Measurements from ENCODE around the gene IL16.

The IL16 gene

DNA sequence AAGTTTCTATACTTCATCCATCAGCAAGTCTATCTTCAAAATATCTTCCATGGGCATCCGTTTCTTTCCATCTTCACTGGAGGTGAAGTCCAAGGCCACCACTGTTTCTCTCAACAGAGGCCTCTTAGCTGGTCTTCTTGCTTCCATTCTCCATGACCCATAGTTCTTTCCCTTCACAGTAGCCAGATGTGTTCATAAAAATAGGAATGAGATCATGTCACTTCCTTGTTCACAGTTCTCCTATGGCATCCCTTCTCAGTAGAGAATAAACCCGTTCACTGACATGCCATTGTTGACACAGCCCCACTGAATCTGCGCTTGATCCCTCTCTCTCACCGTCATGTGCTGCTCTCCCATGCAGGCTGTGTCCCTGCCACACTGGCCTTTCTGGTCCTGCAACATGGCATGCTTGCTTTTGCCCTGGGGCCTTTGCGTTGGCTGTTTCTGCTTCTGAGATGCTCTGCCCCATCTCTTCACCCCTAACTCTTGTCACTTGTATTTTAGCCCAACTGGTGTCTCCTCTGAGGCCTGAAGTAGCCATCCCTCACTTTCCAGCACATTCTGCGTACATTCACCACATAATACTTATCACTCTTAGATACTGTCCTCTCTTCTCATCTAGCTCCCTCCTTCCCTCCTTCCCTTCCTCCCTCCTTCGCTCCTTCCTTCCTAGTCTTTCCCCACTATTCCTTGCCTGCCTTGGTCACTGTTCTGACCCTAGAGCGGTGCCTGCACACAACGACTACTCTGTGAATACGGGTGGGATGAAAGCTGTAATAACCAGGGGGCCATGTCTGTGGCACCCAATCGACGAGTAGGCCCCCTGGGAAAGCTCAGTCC, 85.3 kb downstream of the IL16 start:
- Histone ChIP-seq H3K4me3 (no peak overlapping the region), H3K9ac (ENCODE audit: insufficient read length) (no peak overlapping the region), H3K36me3 (ENCODE audit: insufficient read depth, low read length) (no peaks in the 10 kb centered on the region), H3K9me3 (ENCODE audit: low read depth, low read length) (no peaks in the 10 kb centered on the region), H3K27ac (no peak overlapping the region)
- TF ChIP-seq FOXP2 (optimal IDR thresholded peaks at IDR 0.05; ENCODE audit: control extremely low read depth, extremely low read length, insufficient read depth): no peak
- TF ChIP-seq POLR2AphosphoS5 (IDR thresholded peaks at IDR 0.05; ENCODE audit: borderline replicate concordance, low read depth, low read length): no peak
- no peak for TF ChIP-seq EZH2 (IDR thresholded peaks at IDR 0.05)
- DNase-seq (ENCODE audit: low read depth, low spot score): no peak

GRCh38 chr15:81282606-81282895, 85.9 kb downstream of the IL16 start:
- Histone ChIP-seq H3K9me3 (ENCODE audit: low read depth, low read length) (no peaks in the 10 kb centered on the region), H3K9ac (ENCODE audit: insufficient read length) (no peak overlapping the region), H3K27ac (no peak overlapping the region), H3K4me3 (no peak overlapping the region), H3K36me3 (ENCODE audit: insufficient read depth, low read length) (no peaks in the 10 kb centered on the region)
- TF ChIP-seq EZH2 (IDR thresholded peaks at IDR 0.05) (no peak), FOXP2 (optimal IDR thresholded peaks at IDR 0.05; ENCODE audit: control extremely low read depth, extremely low read length, insufficient read depth) (no peak), POLR2AphosphoS5 (IDR thresholded peaks at IDR 0.05; ENCODE audit: borderline replicate concordance, low read depth, low read length) (no peak)
- DNase-seq (ENCODE audit: low read depth, low spot score): no peak

DNA sequence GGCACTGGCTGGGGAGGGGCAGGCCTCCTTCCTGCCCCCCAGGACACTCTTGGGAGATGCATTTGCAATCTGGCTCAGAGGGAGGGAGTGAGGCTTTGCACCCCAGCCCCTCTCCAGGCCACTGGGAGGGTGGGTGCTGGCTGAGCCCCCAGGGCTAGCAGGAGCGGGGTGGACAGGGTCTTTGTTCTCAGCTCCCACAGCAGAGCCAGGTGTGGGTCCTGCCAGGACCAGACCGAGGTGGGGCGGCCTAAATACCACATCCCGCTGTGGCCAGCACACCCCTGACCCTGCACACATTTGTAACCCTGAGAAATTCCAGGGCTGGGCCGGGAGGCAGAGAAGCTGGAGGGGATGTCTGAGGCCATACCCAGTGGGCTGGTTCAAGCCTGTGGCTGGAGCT, 86.2 kb downstream of the IL16 start:
- TF ChIP-seq POLR2AphosphoS5 (IDR thresholded peaks at IDR 0.05; ENCODE audit: borderline replicate concordance, low read depth, low read length) (no peak), EZH2 (IDR thresholded peaks at IDR 0.05) (no peak), FOXP2 (optimal IDR thresholded peaks at IDR 0.05; ENCODE audit: control extremely low read depth, extremely low read length, insufficient read depth) (no peak)
- DNase-seq (ENCODE audit: low read depth, low spot score): no peak
- no peak overlapping the region for H3K9ac ChIP-seq (ENCODE audit: insufficient read length)
- no peaks in the 10 kb centered on the region for H3K9me3 ChIP-seq (ENCODE audit: low read depth, low read length)
- H3K4me3 ChIP-seq: no peak overlapping the region
- H3K27ac ChIP-seq: no peak overlapping the region
- H3K36me3 ChIP-seq (ENCODE audit: insufficient read depth, low read length): no peaks in the 10 kb centered on the region

GRCh38 chr15:81284256-81285031, 87.8 kb downstream of the IL16 start:
- H3K36me3 ChIP-seq (ENCODE audit: insufficient read depth, low read length): no peaks in the 10 kb centered on the region
- H3K4me3 ChIP-seq: no peak overlapping the region
- H3K9me3 ChIP-seq (ENCODE audit: low read depth, low read length): no peaks in the 10 kb centered on the region
- no peak overlapping the region for H3K27ac ChIP-seq
- no peak overlapping the region for H3K9ac ChIP-seq (ENCODE audit: insufficient read length)
- no peak for DNase-seq (ENCODE audit: low read depth, low spot score)
- TF ChIP-seq POLR2AphosphoS5 (IDR thresholded peaks at IDR 0.05; ENCODE audit: borderline replicate concordance, low read depth, low read length): no peak
- TF ChIP-seq EZH2 (IDR thresholded peaks at IDR 0.05): no peak
- TF ChIP-seq FOXP2 (optimal IDR thresholded peaks at IDR 0.05; ENCODE audit: control extremely low read depth, extremely low read length, insufficient read depth): no peak

DNA sequence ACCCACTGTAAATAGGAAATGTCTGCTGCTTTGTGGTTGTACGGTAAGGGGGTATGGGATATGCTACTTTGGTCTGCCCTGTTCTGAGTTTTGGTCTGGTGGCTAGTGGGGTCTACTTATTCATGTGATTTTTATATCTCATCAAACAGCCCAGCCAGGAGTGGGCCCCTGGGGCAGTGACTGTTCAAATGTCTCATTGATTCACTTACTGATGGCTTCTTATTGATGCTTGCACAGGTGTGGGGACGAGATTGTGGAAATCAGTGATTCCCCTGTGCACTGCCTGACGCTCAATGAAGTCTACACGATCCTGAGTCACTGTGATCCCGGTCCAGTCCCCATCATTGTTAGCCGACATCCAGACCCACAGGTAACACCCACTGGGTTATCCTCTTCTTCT, 88.8 kb downstream of the IL16 start:
- DNase-seq (ENCODE audit: low read depth, low spot score): no peak
- TF ChIP-seq POLR2AphosphoS5 (IDR thresholded peaks at IDR 0.05; ENCODE audit: borderline replicate concordance, low read depth, low read length) (no peak), EZH2 (IDR thresholded peaks at IDR 0.05) (no peak)
- H3K9ac ChIP-seq (ENCODE audit: insufficient read length): no peak overlapping the region
- H3K4me3 ChIP-seq: no peak overlapping the region
- H3K27ac ChIP-seq: no peak overlapping the region
- no peaks in the 10 kb centered on the region for H3K9me3 ChIP-seq (ENCODE audit: low read depth, low read length)
- no peaks in the 10 kb centered on the region for H3K36me3 ChIP-seq (ENCODE audit: insufficient read depth, low read length)

DNA sequence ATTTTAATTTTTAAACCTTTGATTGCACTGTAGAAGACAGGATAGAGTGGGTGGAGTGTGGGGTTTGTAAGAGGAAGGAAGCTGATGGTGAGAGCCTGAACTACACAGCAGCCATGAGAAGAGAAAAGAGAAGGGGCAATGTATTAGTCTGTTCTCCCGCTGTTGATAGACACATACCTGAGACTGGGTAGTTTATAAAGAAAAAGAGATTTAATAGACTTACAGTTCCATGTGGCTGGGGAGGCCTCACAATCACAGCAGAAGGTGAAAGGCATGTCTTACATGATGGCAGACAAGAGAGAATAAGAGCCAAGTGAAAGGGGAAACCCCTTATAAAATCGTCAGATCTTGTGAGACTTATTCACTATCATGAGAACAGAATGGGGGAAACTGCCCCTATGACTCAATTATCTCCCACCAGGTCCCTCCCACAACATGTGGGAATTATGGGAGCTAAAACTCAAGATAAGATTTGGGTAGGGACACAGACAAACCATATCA, 90.0 kb downstream of the IL16 start:
- no peaks in the 10 kb centered on the region for H3K9me3 ChIP-seq (ENCODE audit: low read depth, low read length)
- DNase-seq (ENCODE audit: low read depth, low spot score): no peak
- no peaks in the 10 kb centered on the region for H3K36me3 ChIP-seq (ENCODE audit: insufficient read depth, low read length)
- H3K27ac ChIP-seq: no peak overlapping the region
- TF ChIP-seq POLR2AphosphoS5 (IDR thresholded peaks at IDR 0.05; ENCODE audit: borderline replicate concordance, low read depth, low read length): no peak
- no peak for TF ChIP-seq FOXP2 (optimal IDR thresholded peaks at IDR 0.05; ENCODE audit: control extremely low read depth, extremely low read length, insufficient read depth)
- TF ChIP-seq EZH2 (IDR thresholded peaks at IDR 0.05): no peak
- H3K9ac ChIP-seq (ENCODE audit: insufficient read length): no peak overlapping the region
- no peak overlapping the region for H3K4me3 ChIP-seq

GRCh38 chr15:81288040-81288439, 91.4 kb downstream of the IL16 start:
- TF ChIP-seq EZH2 (IDR thresholded peaks at IDR 0.05) (no peak), FOXP2 (optimal IDR thresholded peaks at IDR 0.05; ENCODE audit: control extremely low read depth, extremely low read length, insufficient read depth) (no peak), POLR2AphosphoS5 (IDR thresholded peaks at IDR 0.05; ENCODE audit: borderline replicate concordance, low read depth, low read length) (no peak)
- Histone ChIP-seq H3K4me3 (no peak overlapping the region), H3K9ac (ENCODE audit: insufficient read length) (no peak overlapping the region), H3K9me3 (ENCODE audit: low read depth, low read length) (no peaks in the 10 kb centered on the region), H3K36me3 (ENCODE audit: insufficient read depth, low read length) (no peaks in the 10 kb centered on the region), H3K27ac (no peak overlapping the region)
- no peak for DNase-seq (ENCODE audit: low read depth, low spot score)

DNA sequence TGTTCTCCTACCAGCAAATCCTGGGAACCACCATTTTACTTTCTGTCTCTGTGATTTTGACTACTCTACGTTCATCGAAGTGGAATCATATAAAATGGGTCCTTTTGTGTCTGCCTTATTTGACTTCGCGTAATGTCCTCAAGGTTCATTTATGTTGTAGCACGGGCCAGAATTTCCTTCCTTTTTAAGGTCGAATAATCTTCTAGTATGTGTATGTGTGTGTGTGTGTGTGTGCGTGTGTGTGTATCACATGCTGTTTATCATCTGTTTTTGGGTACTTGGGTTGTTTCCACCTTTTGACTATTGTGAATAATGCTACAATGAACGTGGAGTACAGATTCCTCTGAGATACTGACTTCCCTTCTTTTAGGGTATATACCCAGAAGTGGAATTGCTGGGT, 91.9 kb downstream of the IL16 start:
- H3K9ac ChIP-seq (ENCODE audit: insufficient read length): no peak overlapping the region
- no peak overlapping the region for H3K27ac ChIP-seq
- no peak overlapping the region for H3K4me3 ChIP-seq
- no peak for TF ChIP-seq POLR2AphosphoS5 (IDR thresholded peaks at IDR 0.05; ENCODE audit: borderline replicate concordance, low read depth, low read length)
- TF ChIP-seq EZH2 (IDR thresholded peaks at IDR 0.05): no peak
- TF ChIP-seq FOXP2 (optimal IDR thresholded peaks at IDR 0.05; ENCODE audit: control extremely low read depth, extremely low read length, insufficient read depth): no peak
- no peaks in the 10 kb centered on the region for H3K36me3 ChIP-seq (ENCODE audit: insufficient read depth, low read length)
- no peak for DNase-seq (ENCODE audit: low read depth, low spot score)
- no peaks in the 10 kb centered on the region for H3K9me3 ChIP-seq (ENCODE audit: low read depth, low read length)

Data from SK-N-MC (cell line).